B cell (primary cell): ENCODE data around the gene CTSH.

Experiments
- EZH2 ChIP-seq: IDR thresholded peaks from 2 replicates; pipeline ENCODE4 v1.6.1; 2012; ENCODE audit warnings: borderline replicate concordance, low read depth, mild to moderate bottlenecking, moderate library complexity, low read length; ENCODE audit not compliant: insufficient read depth, poor library complexity, severe bottlenecking
- TF ChIP-seq, protein P1 (sequence below): fragments of 200-600 bp; IDR thresholded peaks from one replicate; pipeline ENCODE4 v1.8.0; 2022; ENCODE audit warnings: antibody characterized with exemption, mild to moderate bottlenecking

DNA sequence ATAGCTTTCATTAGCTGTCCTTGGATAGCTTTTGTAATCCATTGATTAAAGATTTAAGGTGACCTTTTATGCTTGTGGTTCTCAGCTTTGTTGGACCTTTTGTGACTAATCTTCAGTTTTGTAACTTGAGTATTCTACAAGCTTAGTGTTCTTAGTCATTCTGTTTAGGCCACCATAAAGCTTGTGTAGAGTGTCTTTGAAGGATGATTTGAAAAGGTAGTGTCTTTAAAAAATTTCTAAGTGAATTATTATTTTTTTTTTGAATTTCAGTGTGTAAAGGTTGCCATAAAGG is 64.7 kb downstream of the CTSH start:
- TF ChIP-seq, protein P1, sequence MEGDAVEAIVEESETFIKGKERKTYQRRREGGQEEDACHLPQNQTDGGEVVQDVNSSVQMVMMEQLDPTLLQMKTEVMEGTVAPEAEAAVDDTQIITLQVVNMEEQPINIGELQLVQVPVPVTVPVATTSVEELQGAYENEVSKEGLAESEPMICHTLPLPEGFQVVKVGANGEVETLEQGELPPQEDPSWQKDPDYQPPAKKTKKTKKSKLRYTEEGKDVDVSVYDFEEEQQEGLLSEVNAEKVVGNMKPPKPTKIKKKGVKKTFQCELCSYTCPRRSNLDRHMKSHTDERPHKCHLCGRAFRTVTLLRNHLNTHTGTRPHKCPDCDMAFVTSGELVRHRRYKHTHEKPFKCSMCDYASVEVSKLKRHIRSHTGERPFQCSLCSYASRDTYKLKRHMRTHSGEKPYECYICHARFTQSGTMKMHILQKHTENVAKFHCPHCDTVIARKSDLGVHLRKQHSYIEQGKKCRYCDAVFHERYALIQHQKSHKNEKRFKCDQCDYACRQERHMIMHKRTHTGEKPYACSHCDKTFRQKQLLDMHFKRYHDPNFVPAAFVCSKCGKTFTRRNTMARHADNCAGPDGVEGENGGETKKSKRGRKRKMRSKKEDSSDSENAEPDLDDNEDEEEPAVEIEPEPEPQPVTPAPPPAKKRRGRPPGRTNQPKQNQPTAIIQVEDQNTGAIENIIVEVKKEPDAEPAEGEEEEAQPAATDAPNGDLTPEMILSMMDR = no peak
- TF ChIP-seq EZH2 = no peak
